NT2/D1 (cell line): ENCODE data around the gene ZNF425.

Source experiments
- SUZ12 ChIP-seq: IDR thresholded peaks from 2 replicates; pipeline ENCODE4 v1.6.1; 2011; ENCODE audit not compliant: insufficient read length, insufficient read depth; ENCODE audit errors: extremely low read depth
- YY1 ChIP-seq: IDR thresholded peaks from 2 replicates; pipeline ENCODE4 v1.6.1; 2011; ENCODE audit not compliant: insufficient read length, insufficient read depth

DNA sequence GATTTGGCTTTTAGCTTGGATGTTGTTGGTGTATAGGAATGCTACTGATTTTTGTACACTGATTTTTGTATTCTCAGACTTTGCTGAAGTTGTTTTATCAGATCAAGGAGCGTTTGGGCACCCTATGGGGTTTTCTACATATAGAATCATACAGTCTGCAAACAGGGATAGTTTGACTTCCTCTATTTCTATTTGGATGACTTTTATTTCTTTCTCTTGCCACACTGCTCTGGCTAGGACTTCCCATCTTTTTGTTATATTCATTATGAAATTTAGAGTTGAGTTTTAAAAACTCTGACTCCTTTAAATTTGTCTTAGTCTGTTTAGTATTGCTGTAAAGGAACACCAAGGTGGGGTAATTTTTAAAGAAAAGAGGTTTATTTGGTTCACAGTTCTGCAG lies 40.3 kb downstream of the ZNF425 start:
- TF ChIP-seq YY1, result no peak
- no peak for TF ChIP-seq SUZ12
